MCF 10A (cell line): ENCODE measurements around the gene ARL14EP. TPM values are rescaled to one million over a fixed set of nuclear protein-coding genes. Genes with fewer than 3 reads are reported as not detected.

ENCODE experiments used
- BruUV-seq: library from RNA; stranded (reverse); fragments of 400-500 nt; replicated peaks from 2 replicates; lab custom pipeline; 2021; lab: Mats Ljungman, UMichigan
- CTCF ChIA-PET: fragments of 300-600 bp; sonication (Branson Sonifier 250); formaldehyde crosslinking; extraction: SDS; loops from one replicate; lab custom pipeline; 2021; ENCODE audit warnings: antibody characterized with exemption, inconsistent platforms; lab: Yijun Ruan, JAX
- POLR2A ChIA-PET: fragments of 300-600, 350-650 bp; sonication (Branson Sonifier 250); formaldehyde crosslinking; extraction: SDS; loops from one replicate; lab custom pipeline; 2020; ENCODE audit warnings: antibody characterized with exemption, inconsistent platforms; lab: Yijun Ruan, JAX
- DNase-seq: peaks from one replicate; pipeline ENCODE4 v3.0.0-alpha.2; 2018; ENCODE audit not compliant: unreplicated experiment
- H3K27ac Mint-ChIP-seq: one replicate; pipeline ENCODE4 v1.8.0; 2022; ENCODE audit warnings: mild to moderate bottlenecking, low read depth, mixed read lengths; ENCODE audit not compliant: unreplicated experiment
- H3K27me3 Mint-ChIP-seq: one replicate; pipeline ENCODE4 v1.8.0; 2022; ENCODE audit warnings: mixed read lengths; ENCODE audit not compliant: insufficient read depth, unreplicated experiment
- H3K36me3 Mint-ChIP-seq: one replicate; pipeline ENCODE4 v1.8.0; 2022; ENCODE audit warnings: mild to moderate bottlenecking, moderate library complexity, mixed read lengths; ENCODE audit not compliant: insufficient read depth, unreplicated experiment
- H3K4me1 Mint-ChIP-seq: one replicate; pipeline ENCODE4 v1.8.0; 2022; ENCODE audit warnings: mixed read lengths; ENCODE audit not compliant: insufficient read depth, unreplicated experiment
- H3K4me3 Mint-ChIP-seq: one replicate; pipeline ENCODE4 v1.8.0; 2022; ENCODE audit warnings: mild to moderate bottlenecking, moderate library complexity, mixed read lengths; ENCODE audit not compliant: unreplicated experiment
- H3K9me3 Mint-ChIP-seq: one replicate; pipeline ENCODE4 v1.8.0; 2022; ENCODE audit warnings: mixed read lengths; ENCODE audit not compliant: unreplicated experiment
- CTCF ChIP-seq: fragments of 200-600 bp; IDR thresholded peaks from one replicate; pipeline ENCODE4 v1.8.0; 2022; ENCODE audit warnings: antibody characterized with exemption, mild to moderate bottlenecking; ENCODE audit not compliant: unreplicated experiment
- intact Hi-C: fragments of 100-400 bp; cut with micrococcal nuclease; formaldehyde crosslinking; loops from 2 replicates; pipeline ENCODE4 v1.14.1; 2022
- total RNA-seq: library from RNA; stranded (reverse); gene quantifications from 2 replicates; pipeline ENCODE4 v1.2.3, GENCODE V29; 2022

ARL14EP gene
- total RNA-seq, 1 experiment from 2014 or later, result 28.4 TPM

DNA sequence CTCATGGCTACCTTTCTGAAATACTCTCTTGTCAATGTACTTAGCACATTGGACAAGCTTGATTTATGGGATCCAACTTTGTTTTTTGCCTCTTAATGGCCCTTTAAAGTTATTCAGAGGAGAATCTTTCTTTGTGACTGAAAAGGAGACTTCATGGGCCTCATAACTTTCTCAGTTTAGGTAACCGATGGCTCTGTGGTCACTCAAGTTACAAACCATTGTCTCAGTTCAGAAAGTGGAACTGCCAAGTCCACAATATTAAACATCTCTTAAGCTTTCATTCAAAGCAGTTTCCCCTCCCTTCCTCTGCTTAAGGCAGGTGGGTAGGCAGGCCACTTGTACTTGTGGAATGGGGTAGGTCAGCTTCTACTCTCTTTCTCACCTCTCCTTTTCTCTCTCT lies 12.3 kb upstream of the ARL14EP start:
- CTCF ChIA-PET, result interaction anchor here (0.7 to 17.3 kb wide), 3 partner anchors 136 to 180 kb away, joined by 3 to 275 read pairs (median 21); no protein-coding TSS in a partner anchor
- no TSS peak for BruUV-seq
- intact Hi-C loops, result loop anchor here (5.0 kb wide), 1 partner anchor 113 kb away; no protein-coding TSS in a partner anchor

DNA sequence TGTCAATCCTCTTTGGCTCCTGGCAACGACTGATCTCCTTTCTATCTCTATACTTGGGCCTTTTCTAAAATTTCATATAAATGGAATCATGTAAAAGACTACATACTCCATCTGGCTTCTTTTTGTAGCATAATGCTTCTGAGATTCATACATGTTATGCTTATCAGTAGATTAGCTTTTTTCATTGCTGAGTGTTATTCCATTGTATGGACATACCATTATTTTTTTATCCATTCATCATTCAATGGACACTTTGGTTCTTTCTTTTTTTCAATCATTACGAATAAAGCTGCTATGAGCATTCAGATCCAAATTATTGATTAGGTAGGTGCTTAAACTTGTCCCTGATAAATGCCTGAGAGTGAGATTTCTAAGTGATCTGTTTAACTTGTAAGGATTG lies 11.7 kb upstream of the ARL14EP start:
- CTCF ChIA-PET, result interaction anchor here (0.6 to 17.3 kb wide), 3 partner anchors 168 to 347 kb away, joined by 3 to 275 read pairs (median 21); no protein-coding TSS in a partner anchor
- Mint-ChIP-seq H3K4me3 (no peak overlapping the region), H3K4me1 (no peaks in the 10 kb centered on the region), H3K36me3 (no peaks in the 10 kb centered on the region), H3K9me3 (peaks cover 11% of the 10 kb centered on the region), H3K27me3 (no peaks in the 10 kb centered on the region), H3K27ac (no peak overlapping the region)
- DNase-seq, result no peak
- intact Hi-C loops, result loop anchor here (5.0 kb wide), 1 partner anchor 114 kb away; no protein-coding TSS in a partner anchor
- BruUV-seq, result no TSS peak
- TF ChIP-seq CTCF, result no peak
- POLR2A ChIA-PET, result no interaction called here

More for the DNA sequence above, 12.3 kb upstream of the ARL14EP start:
- Mint-ChIP-seq H3K27ac (no peak overlapping the region), H3K36me3 (no peaks in the 10 kb centered on the region), H3K27me3 (no peaks in the 10 kb centered on the region), H3K4me3 (no peak overlapping the region), H3K4me1 (no peaks in the 10 kb centered on the region), H3K9me3 (peaks cover 11% of the 10 kb centered on the region)
- POLR2A ChIA-PET, result no interaction called here
- no peak for TF ChIP-seq CTCF
- DNase-seq, result no peak

DNA sequence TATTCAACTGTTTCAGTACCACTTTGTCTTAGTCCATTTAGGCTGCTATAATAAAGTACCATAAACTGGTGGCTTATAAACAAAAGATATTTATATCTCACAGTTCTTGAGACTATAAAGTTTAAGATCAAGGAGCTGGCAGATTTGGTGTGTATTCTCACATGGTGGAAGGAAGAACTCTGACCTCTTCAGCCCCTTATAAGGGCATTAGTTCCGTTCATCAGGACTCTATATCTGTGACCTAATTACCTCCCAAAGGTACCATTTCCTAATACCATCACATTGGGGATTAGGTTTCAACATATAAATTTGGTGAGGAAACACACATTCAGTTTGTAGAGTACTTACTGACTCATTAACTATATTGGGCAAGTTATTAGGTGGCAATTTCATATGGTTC lies 10.7 kb upstream of the ARL14EP start:
- intact Hi-C loops, result loop anchor here (5.0 kb wide), 1 partner anchor 115 kb away; no protein-coding TSS in a partner anchor
- no peak for DNase-seq

More for the DNA sequence above, 10.7 kb upstream of the ARL14EP start:
- Mint-ChIP-seq H3K4me3 (no peak overlapping the region), H3K4me1 (no peaks in the 10 kb centered on the region), H3K36me3 (no peaks in the 10 kb centered on the region), H3K9me3 (peaks cover 11% of the 10 kb centered on the region), H3K27me3 (no peaks in the 10 kb centered on the region), H3K27ac (no peak overlapping the region)
- ChIA-PET POLR2A (interaction anchor here (1.8 kb wide), 1 partner anchor 10 kb away, joined by 13 read pairs; the partner anchor contains the start of gene ARL14EP), CTCF (interaction anchor here (0.7 to 17.3 kb wide), 4 partner anchors 22 to 880 kb away, joined by 3 to 275 read pairs (median 20); no protein-coding TSS in a partner anchor)
- BruUV-seq, result no TSS peak
- no peak for TF ChIP-seq CTCF
